SK-N-SH treated with all-trans-retinoic acid at 6 μM for 48 hours (cell line): Measurements from ENCODE around the gene JPT2.

ENCODE experiments used
- ARNTL ChIP-seq: fragments of 450-650 bp; formaldehyde crosslinking; IDR thresholded peaks from 2 replicates; pipeline ENCODE4 v1.5.0; 2020; ENCODE audit warnings: low read depth, mild to moderate bottlenecking, moderate library complexity, borderline replicate concordance
- CREB5 ChIP-seq: fragments of 250-450 bp; sonication (Bioruptor Pico); IDR thresholded peaks from 2 replicates; pipeline ENCODE4 v1.5.1; 2020; ENCODE audit warnings: low read depth, mild to moderate bottlenecking, moderate library complexity
- CSDC2 ChIP-seq: fragments of 250-450 bp; sonication (Bioruptor Pico); IDR thresholded peaks from 2 replicates; pipeline ENCODE4 v1.5.0; 2020; ENCODE audit warnings: mild to moderate bottlenecking, moderate library complexity
- GLIS3 ChIP-seq: fragments of 250-450 bp; sonication (Bioruptor Pico); IDR thresholded peaks from 2 replicates; pipeline ENCODE4 v1.5.0; 2020; ENCODE audit warnings: mild to moderate bottlenecking, moderate library complexity
- OSR1 ChIP-seq: fragments of 250-450 bp; sonication (Bioruptor Pico); IDR thresholded peaks from 2 replicates; pipeline ENCODE4 v1.8.0; 2022; ENCODE audit warnings: moderate library complexity, mild to moderate bottlenecking, inconsistent platforms
- PATZ1 ChIP-seq: fragments of 250-450 bp; sonication (Bioruptor Pico); IDR thresholded peaks from 2 replicates; pipeline ENCODE4 v1.8.0; 2020; ENCODE audit warnings: mild to moderate bottlenecking, moderate library complexity, borderline replicate concordance
- RARB ChIP-seq: fragments of 250-450 bp; sonication (Bioruptor Pico); IDR thresholded peaks from 2 replicates; pipeline ENCODE4 v1.8.0; 2021; ENCODE audit warnings: mild to moderate bottlenecking, moderate library complexity
- SNAI2 ChIP-seq: fragments of 250-450 bp; sonication (Bioruptor Pico); IDR thresholded peaks from 2 replicates; pipeline ENCODE4 v1.5.0; 2020; ENCODE audit warnings: mild to moderate bottlenecking, moderate library complexity
- TOX ChIP-seq: fragments of 250-450 bp; sonication (Bioruptor Pico); IDR thresholded peaks from 2 replicates; pipeline ENCODE4 v1.8.0; 2021; ENCODE audit warnings: mild to moderate bottlenecking, moderate library complexity, borderline replicate concordance
- ZFP3 ChIP-seq: fragments of 250-450 bp; sonication (Bioruptor Pico); IDR thresholded peaks from 2 replicates; pipeline ENCODE4 v1.5.0; 2020; ENCODE audit warnings: mild to moderate bottlenecking, moderate library complexity
- ZFP30 ChIP-seq: fragments of 450-650 bp; formaldehyde crosslinking; IDR thresholded peaks from 2 replicates; pipeline ENCODE4 v1.5.0; 2022; ENCODE audit warnings: mild to moderate bottlenecking, moderate library complexity
- ZNF565 ChIP-seq: fragments of 450-650 bp; formaldehyde crosslinking; conservative IDR thresholded peaks from 2 replicates; pipeline ENCODE4 v1.5.0; 2020; ENCODE audit warnings: low read depth, mild to moderate bottlenecking, moderate library complexity
- ZNF8 ChIP-seq: fragments of 450-650 bp; formaldehyde crosslinking; IDR thresholded peaks from 2 replicates; pipeline ENCODE4 v1.5.0; 2020; ENCODE audit warnings: mild to moderate bottlenecking, moderate library complexity

- TF ChIP-seq ZFP30 (CRISPR knock-in tag) = no peak
- TF ChIP-seq ARNTL (CRISPR knock-in tag) = no peak
- TF ChIP-seq PATZ1 (CRISPR knock-in tag) = no peak
- TF ChIP-seq CSDC2 (CRISPR knock-in tag) = no peak
- TF ChIP-seq ZFP3 (CRISPR knock-in tag) = no peak
- TF ChIP-seq TOX = no peak
- TF ChIP-seq GLIS3 (CRISPR knock-in tag) = no peak
- no peak for TF ChIP-seq CREB5
- no peak for TF ChIP-seq ZNF565 (CRISPR knock-in tag)
- no peak for TF ChIP-seq ZNF8 (CRISPR knock-in tag)
- TF ChIP-seq OSR1 = no peak
- TF ChIP-seq SNAI2 (CRISPR knock-in tag) = no peak
- no peak for TF ChIP-seq RARB (CRISPR knock-in tag)
Measured at GRCh38 chr16:1677339-1677738, 740 bp upstream of the JPT2 start.
